Activated effector memory CD4-positive, alpha-beta T cell treated with Interleukin-2 at 50 U/mL for 16 hours (primary cell): Measurements from ENCODE around the gene AOPEP.
"Not testable (repeated sequence)": the region's sequence is repeated elsewhere in the genome, so short reads cannot be mapped to it uniquely, and the experiment has no call there.

ENCODE experiments used
- DNase-seq: peaks from one replicate; pipeline ENCODE4 v3.0.0-alpha.2; 2020

The AOPEP gene

DNA sequence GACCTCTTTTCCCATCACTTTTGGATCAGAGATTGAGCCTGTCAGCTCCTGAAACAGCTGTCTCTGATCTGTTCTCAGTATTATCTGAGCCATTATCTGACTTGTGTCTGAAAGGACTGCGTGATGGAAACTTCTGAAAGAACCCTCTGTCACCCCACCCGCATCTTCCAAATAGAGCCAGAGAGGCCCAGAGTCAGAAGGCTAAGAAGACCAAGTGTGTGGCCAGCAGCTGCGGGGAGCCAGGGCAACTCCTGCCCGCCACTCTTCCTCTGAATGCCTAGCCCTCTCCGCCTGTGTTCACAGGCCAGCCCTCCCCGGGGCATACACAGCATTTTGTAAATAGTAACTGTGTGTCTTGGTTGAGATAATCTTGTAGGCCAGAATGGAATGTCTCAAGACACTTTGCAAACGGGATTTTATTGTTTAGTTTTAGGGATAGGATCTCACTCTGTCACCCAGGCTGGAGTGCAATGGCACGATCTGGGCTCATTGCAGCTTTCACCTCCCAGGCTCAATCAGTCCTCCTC, 92.7 kb downstream of the AOPEP start:
- DNase-seq = no peak

DNA sequence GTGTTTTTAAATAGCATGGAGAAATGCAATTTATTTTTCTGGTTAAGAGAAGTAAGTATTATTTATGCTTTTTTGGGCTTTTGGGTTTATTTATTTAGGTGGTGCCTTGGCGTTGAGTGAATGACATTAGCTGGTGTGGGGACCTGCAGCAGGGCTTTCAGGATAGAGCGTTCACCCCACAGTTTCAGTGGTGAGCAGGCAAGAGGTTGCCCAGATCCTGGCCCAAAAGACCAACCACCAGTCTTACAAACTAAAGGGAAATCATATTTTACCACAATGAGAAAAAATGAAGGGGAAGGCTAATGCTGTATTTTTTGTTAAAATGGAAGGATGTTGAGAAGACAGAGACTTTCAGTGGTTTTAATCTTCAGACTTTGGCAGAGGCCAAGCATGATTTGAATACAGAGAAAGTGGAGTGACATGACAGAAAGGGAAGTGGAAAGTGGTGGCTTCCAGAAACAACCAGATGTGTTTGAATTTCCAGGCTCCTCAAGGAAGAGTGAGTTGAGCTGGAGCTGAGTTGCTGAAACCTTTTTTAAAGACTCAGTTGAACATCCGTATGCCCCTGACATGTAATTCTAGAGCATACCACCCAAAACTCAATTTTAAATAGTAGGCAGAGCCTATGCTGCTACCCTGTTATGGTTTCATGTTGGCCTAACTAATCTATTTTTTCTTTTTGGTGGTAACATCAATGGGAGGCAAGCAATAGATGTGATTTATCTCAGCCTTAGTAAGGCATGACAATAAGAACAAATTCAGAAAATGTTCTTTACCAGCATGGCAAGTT, 94.8 kb downstream of the AOPEP start:
- DNase-seq = no peak

DNA sequence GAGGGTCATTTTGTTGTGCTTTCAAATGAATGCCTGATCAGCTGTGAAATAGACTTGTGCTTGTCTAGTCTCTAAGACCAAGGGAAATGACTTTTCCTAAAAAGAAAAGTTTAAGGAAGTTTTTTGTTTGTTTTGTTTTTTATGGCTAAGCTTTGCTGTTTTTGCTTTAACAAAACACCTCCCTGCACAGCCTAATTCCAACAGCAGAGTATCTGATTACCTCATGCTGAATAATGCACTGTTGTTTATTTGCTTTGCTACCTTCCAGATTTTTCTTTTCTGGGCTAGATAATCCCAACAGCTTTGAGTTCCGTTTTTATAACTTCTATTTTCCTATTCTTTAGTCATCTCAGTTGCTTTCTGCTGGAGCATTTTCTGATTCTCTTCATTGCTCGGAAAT, 95.8 kb downstream of the AOPEP start:
- DNase-seq = no peak

DNA sequence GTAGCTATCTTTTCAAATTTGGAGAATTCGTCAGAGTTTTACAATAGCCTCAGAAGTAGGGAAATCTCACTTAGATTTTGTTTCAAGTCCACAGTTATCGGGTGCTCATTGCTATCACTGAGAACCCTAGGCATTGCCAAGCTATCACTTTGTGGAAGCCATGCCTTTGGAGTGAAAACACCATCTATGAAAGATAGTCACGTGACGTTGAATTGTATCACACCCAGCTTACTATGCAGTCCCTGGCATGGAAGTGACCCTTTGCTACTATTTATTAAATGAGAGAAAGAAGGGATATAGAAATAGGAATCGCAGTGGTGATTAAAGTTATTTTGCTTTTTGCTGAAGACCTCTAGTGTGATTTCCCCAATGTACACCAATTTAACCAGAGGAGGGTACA, 97.2 kb downstream of the AOPEP start:
- no peak for DNase-seq

DNA sequence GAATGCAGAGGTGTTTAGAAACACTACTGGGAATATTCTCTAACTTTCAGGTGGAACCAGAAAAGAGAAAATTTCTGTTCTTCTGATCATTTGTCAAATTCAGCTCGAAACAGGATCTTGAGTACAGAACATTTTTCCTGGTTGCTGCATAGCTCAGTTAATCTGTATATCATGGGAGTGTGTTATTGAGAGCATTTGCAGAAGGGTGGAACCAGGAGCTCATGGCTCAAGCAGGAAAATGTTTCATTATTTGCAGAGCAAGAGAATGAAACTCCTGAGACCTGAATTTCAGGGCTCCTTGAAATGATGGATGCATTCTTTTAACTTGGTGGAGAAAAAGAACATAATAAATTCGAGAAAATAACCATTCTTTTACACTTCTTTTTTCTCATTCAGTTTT, 97.9 kb downstream of the AOPEP start:
- no peak for DNase-seq

DNA sequence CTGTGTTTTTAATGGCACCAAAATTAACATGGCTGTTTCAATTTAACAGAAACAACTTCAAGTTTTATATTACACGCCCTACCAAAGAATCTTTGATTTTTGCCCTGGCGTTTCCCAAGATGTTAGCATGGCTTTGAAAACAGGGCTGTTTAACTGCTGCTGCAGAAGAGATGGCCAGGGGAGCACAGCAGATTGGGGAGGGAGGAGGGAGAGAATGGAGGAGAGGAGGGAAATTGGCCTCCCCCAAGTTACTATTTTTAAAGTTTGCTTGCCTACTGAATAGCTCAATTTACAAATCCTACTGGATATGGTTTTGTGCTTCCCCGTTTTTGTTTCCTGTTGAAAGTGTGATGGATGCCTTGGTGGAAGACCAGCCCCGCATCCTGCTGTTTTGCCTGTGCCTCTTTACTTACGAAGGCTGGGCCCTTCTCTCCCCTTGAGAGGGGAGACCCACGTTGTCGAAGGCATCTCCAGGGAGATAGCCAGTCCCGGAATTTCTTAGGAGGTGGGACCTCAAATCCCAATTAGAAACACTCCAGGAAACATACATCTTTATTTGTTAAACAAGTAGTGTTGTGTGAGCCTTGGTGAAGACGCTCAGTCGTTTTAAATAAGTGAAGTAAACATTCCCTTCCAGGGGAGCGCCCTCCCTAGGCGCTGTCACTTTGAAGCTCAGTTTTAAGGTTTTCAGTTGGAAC, 98.6 kb downstream of the AOPEP start:
- DNase-seq = no peak

DNA sequence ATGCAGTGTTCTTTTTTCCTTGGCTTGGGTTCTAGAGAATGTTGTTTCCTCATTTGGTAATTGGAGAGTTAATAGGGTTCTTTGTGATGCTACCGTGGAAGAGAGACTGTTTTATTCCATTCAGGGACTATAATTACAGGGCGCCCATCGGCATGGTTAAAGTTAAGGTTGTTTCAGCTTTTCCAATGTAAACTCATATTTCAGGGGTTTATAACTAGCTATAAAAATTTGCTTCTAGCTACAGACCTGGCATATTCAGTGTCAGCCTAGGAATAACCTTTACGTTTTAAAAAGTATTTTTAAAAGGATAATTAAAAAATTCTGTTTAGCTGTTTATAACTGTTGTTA, 99.1 kb downstream of the AOPEP start:
- DNase-seq = no peak

DNA sequence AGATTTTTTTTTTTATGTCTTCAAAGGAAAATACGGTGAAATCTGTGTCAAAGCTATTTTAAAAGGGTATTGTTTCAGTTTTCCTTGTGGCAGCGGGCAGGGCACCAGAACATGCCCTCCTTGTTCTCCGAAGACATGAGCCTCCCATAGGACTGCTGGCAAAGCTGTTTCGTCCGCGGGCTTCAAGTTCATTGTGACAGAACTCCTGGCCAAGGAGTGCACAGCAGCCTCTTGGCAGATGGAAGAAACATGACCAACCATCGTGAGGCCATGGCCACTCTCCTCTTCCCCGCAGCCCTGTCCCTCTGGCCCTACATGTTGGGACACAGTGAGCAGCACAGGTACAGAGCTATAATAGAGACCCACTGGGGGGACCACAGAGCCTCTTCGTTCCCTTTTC, 99.5 kb downstream of the AOPEP start:
- no peak for DNase-seq

DNA sequence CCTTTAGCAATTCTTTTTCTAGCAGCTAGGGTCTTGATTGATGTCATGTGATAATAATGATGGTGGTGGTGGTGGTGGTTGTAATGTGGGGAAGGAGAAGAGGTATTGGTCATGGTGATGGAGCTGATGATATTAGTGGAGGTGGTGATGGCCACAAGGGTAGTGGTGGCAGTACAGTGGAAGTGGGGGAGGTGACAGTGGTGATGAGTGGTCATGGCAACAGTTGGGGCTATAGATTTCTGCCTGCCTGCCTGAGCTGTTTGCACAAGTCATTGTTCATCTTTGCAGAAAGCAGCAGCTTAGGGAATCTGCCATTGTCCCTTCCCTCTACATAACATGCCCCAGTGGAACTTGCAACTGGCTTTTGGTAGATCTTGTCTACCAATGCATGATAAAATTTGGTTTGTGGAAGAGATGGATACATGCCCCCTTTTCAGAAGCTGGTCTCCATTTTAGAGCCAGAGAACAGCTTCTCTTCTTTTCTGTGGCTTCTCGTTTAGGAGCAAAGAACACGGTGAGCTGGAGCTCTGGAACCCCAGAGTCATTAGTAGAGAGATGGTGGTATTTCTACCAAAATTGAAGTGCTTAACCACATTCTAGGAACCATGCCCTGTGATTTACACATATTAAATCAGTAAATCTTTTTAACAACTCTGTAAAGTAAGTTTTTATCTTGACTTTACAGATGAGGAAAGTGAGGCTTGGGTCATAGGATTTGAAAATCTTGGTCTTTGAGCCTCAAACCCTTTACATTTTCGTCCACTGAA, 100.3 kb downstream of the AOPEP start:
- DNase-seq = no peak

DNA sequence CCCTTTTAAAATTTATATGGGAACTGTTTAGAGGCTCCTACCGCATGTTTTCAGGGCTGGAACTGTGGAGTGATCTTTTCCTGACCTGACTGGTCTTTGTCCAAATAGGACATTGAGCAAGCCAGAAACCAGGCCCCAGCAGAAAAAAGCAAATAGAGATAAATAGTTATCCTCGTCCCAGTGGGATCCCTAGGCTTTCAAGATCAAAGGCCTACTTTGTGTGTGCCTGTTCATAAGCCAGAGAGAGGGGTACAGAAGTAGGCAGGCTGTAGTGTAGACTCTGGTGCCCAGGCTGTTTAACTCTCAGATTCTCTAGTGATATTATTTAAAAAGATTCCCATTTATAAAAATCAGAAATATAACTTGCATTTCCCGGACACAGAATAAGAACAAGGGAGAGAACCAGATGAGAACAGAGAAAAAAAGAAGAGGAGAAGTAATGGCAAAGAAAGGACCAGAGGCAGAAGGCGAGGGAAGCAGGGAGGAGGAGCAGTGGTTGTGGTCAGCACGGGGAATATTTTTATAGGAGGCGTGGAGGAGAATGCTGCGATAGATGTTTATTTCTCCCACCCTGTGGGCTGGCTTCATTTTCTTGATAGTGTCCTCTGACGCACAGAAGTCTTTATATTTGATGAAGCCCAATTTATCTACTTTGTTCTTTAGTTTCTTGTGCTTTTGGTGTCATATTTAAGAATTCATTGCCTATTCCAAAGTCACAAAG, 101.2 kb downstream of the AOPEP start:
- no peak for DNase-seq

DNA sequence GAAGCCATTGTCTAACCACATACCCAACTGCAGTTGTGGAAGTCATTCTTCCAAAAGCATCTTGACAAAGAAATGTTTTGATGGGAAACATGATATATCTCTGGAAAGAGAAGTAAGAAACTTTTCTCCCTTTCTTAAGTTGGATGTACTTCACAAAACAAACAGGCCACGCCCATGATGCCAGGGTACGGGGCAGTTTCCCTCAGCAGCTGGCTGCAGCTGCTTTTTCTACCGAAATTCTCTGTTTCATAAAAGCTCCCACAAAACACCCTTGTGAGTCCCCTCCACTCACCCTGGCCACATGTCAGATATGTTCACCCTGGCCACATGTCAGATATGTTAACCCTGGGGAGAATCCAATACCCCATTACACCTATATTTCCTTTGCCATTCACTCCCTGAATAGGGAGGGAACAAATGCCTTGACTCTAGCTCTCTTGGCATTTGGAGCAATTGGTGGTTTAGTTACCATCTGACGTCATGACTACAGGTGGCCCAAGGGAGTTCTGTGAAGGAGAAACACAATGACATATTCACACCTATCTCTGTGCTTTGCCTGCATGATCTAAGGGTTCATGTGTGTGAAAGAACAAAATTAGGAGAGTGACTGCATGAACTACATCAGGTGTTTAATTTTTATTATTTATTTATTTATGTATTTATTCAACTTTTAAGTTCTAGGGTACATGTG, 103.0 kb downstream of the AOPEP start:
- DNase-seq = no peak

DNA sequence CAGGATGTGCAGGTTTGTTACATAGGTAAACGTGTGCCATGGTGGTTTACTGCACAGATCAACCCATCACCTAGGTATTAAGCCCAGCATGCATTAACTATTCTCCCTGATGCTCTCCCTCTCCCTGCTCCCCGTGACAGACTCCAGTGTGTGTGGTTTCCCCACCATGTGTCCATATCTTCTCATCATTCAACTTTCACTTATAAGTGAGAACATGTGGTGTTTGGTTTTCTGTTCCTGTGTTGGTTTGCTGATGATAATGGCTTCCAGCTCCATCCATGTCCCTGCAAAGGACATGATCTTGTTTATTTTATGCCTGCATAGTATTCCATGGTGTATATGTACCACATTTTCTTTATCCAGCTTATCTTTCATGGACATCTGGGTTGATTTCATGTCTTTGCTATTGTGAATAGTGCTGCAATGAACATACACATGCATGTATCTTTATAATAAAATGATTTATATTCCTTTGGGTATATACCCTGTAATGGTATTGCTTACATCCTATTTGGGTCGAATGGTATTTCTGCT, 103.6 kb downstream of the AOPEP start:
- DNase-seq = not testable (repeated sequence)

DNA sequence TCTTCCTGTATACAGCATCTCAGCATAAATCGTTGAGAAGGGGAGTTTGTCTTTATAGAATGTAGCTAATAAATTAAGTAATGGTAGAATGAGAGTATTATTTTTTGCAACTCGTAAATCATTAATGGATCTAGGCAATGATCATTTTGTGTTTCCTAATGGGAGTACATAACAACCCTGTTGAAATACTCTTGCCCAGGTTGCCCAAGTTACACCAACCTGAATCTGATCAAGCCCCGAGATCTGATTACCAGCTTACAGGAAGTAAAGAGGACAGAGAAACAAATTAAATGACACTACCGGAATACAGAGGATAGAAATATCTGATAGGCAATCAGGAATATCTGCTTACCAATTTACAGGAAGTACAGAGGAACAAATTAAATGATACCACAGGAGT, 107.3 kb downstream of the AOPEP start:
- DNase-seq = no peak

DNA sequence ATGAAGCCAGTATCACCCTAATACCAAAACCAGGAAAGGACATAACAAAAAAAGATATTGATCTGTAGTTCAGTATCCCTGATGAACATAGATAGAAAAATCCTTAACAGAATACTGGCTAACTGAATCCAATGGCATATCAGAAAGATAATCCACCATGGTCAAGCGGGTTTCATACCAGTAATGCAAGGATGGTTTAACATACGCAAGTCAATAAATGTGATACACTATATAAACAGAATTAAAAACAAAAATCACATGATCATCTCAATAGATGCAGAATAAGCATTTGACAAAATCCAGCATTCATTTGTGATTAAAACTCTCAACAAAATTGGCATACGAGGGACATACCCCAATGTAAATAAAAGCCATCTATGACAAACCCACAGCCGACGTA, 110.9 kb downstream of the AOPEP start:
- no peak for DNase-seq

DNA sequence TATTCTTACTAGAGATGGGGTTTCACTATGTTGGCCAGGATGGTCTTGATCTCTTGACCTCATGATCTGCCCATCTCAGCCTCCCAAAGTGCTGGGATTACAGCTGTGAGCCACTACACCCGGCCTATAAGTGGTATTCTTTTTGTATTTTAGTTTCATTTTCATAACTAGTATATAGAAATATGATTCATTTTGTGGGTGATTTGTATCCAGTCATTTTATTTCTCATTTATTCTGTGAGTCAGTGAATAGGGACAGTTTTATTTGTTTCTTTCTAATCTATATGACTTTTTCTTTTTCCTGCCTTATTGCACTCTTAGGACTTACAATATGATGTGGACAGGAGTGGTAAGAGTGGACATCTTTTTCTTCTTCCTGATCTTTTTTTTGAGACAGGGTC, 112.9 kb downstream of the AOPEP start:
- DNase-seq = no peak

DNA sequence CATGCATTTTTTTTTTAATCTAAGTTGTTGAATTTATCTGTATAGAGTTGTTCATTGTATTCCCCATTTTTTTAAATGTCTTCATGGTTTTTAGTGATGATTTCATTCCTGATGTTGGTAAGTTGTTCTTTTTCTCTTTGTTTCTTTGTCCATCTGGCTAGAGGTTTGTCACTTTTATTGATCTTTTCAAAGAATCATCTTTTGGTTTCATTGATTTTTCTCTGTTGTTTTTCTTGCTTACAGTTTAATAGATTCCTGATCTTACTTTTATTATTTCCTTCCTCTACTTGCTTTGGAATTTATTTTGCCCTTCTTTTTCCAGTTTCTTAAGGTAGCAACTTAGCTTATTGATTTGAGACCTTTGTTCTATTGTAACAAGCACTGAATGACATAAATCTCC, 114.2 kb downstream of the AOPEP start:
- no peak for DNase-seq

DNA sequence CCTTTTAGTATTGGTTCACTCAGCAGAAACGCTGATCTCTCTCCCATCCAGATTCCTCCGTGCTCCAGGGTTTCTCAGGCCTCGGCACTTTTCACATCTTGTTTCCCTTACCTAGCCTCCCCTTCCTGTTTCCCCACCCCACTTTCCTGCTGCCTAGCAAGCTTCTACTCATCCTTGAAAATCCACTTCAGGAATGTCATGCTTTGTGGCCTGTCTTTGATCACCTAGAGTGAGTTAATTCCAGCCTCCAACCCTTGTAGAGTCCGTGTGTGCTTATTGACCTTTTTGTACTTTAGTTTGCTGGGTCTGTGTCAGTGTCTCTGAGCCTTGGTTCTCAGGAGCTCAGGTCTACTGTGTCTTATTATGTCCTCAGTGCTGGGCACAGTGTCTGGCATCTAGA, 116.6 kb downstream of the AOPEP start:
- DNase-seq = no peak

DNA sequence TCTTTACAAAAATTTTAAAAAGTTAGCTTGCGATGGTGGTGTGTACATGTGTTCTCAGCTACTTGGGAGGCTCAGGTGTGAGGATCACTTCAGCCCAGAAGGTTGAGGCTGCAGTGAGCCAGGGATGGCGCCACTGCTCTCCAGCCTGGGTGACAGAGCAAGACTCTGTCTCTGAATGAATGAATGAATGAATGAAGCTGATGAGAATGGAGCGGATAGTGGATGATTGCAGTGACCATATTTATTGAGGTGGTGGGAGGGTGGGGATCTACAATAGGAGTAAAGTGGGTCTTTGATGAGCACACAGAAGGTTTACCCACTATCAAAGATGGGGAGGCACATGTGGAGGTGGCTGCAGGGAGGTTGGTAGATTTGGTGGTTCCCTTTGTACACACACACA, 120.2 kb downstream of the AOPEP start:
- DNase-seq = no peak

DNA sequence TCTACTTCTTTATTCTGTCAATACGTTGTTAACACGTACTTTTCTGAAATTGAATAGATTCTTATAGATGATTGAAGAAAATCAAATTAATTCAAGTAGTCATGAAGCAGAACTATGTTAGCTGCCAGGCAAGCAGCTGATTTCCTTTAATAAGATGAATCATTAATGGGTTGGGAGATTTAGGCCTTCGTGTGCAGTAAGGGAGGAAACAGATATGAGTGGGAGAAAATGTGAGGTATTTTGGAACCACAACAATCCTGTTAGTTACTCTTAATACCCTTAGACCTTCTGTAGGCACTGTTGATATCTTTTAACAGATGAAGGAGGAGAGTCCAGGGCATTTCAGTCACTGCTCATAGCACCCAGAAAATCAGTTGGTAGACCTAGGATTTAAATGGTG, 121.0 kb downstream of the AOPEP start:
- no peak for DNase-seq

DNA sequence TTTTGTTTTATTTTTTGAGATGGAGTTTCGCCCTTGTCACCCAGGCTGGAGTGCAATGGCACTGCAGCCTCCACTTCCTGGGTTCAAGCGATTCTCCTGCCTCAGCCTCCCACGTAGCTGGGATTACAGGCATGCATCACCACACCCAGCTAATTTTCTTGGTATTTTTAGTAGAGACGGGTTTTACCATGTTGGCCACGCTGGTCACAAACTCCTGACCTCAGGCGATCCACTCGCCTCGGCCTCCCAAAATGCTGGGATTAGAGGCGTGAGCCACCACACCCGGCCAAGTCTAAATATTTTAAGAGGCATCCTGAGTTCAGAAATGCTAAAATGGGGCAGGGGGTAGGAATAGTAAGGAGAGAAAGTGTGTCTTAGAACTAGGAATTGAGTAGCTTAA, 122.3 kb downstream of the AOPEP start:
- not testable (repeated sequence) for DNase-seq

DNA sequence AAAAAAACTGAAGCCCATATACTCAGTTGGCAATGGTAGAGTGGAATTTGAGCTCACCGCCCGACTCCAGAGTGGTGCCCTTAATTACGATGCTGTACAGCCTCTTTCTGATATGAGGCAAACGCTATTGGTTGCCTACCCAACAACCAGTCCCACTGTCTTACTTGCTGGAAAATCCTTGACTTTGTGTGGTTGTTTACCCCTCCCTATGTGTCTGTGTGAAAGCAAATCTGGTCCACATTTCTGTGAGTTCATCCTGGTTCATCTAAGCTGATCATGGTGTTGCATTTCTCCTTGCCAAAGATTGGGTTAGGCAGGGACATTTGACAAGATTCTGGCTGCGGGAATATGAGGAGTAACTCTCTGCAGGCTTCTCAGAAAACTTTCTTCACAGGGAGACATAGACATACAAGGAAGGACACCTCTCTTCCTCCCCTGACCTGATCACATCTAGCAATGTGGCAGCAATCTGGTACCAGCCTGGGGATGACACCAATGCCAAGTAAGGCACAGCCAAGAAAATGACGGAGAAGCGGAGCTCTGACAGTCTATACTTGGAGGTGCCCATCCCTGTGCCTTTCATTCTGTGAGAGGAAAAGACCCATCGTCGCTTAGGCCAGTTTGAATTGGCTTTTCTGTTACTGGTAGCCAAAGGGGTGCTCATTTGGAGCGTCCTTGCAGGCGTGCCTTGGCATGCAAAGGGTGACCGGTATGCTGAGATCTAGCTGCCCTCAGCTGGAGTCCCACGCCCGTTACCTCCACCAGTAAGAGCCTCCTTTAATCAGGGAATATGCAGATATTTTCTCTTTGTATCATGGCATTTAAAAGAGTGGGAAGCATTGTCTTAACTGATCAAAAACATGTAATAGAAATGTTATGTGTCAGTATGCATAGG, 124.3 kb downstream of the AOPEP start:
- DNase-seq = no peak
